WTC11 (cell line): ENCODE measurements around the gene CDH12. TPM values are rescaled to one million over a fixed set of nuclear protein-coding genes. Genes with fewer than 3 reads are reported as not detected.

Experiments used
- ATAC-seq: fragments of 200-7000 bp; cut with Tn5 transposase; 2 replicates; pipeline ENCODE4 v1.10.0; 2021; ENCODE audit warnings: mild to moderate bottlenecking, moderate library complexity
- CTCF ChIA-PET: fragments of 300-600 bp; sonication (Branson Sonifier 250); formaldehyde crosslinking; loops from one replicate; lab custom pipeline; 2021; ENCODE audit warnings: antibody characterized with exemption; lab: Charles Lee
- POLR2A ChIA-PET: fragments of 350-600 bp; sonication (Branson Sonifier 250); formaldehyde crosslinking; loops from one replicate; lab custom pipeline; 2021; ENCODE audit warnings: antibody characterized with exemption; lab: Charles Lee
- DNase-seq: peaks from one replicate; pipeline ENCODE4 v3.0.0; 2021; ENCODE audit warnings: low spot score
- H3K27ac Mint-ChIP-seq: 2 replicates; pipeline ENCODE4 v1.8.0; 2021; ENCODE audit warnings: mixed read lengths
- H3K27me3 Mint-ChIP-seq: 2 replicates; pipeline ENCODE4 v1.8.0; 2021; ENCODE audit warnings: low read depth, mild to moderate bottlenecking, moderate library complexity, mixed read lengths
- H3K36me3 Mint-ChIP-seq: 2 replicates; pipeline ENCODE4 v1.8.0; 2021; ENCODE audit warnings: mixed read lengths
- H3K4me1 Mint-ChIP-seq: 2 replicates; pipeline ENCODE4 v1.8.0; 2022; ENCODE audit warnings: mixed read lengths
- H3K4me3 Mint-ChIP-seq: 2 replicates; pipeline ENCODE4 v1.8.0; 2021; ENCODE audit warnings: mild to moderate bottlenecking, moderate library complexity, mixed read lengths
- H3K9me3 Mint-ChIP-seq: 2 replicates; pipeline ENCODE4 v1.8.0; 2021; ENCODE audit warnings: mixed read lengths
- CBFB ChIP-seq: sonication (generic); formaldehyde crosslinking; IDR thresholded peaks from 2 replicates; pipeline ENCODE4 v1.8.1; 2022; ENCODE audit warnings: mild to moderate bottlenecking, low read depth, missing genetic modification reagents
- EMX1 ChIP-seq: fragments of 250-450 bp; sonication (Bioruptor Pico); IDR thresholded peaks from 2 replicates; pipeline ENCODE4 v1.8.0; 2021; ENCODE audit warnings: mild to moderate bottlenecking
- FOXP1 ChIP-seq: sonication (generic); formaldehyde crosslinking; IDR thresholded peaks from 2 replicates; pipeline ENCODE4 v1.8.0; 2022; ENCODE audit warnings: missing genetic modification reagents, mild to moderate bottlenecking, moderate library complexity, borderline replicate concordance
- KAT7 ChIP-seq: sonication (generic); formaldehyde crosslinking; IDR thresholded peaks from 2 replicates; pipeline ENCODE4 v1.8.1; 2023; ENCODE audit warnings: missing genetic modification reagents, mild to moderate bottlenecking, borderline replicate concordance
- NFATC4 ChIP-seq: fragments of 250-450 bp; sonication (Bioruptor Pico); IDR thresholded peaks from 2 replicates; pipeline ENCODE4 v1.9.0; 2021; ENCODE audit warnings: mild to moderate bottlenecking
- NFE2L1 ChIP-seq: sonication (generic); formaldehyde crosslinking; IDR thresholded peaks from 2 replicates; pipeline ENCODE4 v1.8.1; 2023; ENCODE audit warnings: missing genetic modification reagents
- NR2C2 ChIP-seq: sonication (generic); formaldehyde crosslinking; IDR thresholded peaks from 2 replicates; pipeline ENCODE4 v1.8.0; 2022; ENCODE audit warnings: mild to moderate bottlenecking, missing genetic modification reagents
- NR3C1 ChIP-seq: sonication (generic); formaldehyde crosslinking; conservative IDR thresholded peaks from 2 replicates; pipeline ENCODE4 v1.8.1; 2023; ENCODE audit warnings: low read depth, mild to moderate bottlenecking, missing genetic modification reagents
- RORB ChIP-seq: fragments of 250-450 bp; sonication (Bioruptor Pico); IDR thresholded peaks from 2 replicates; pipeline ENCODE4 v1.9.0; 2021; ENCODE audit warnings: mild to moderate bottlenecking
- SMAD3 ChIP-seq: sonication (generic); formaldehyde crosslinking; IDR thresholded peaks from 2 replicates; pipeline ENCODE4 v1.8.0; 2022; ENCODE audit warnings: missing genetic modification reagents, mild to moderate bottlenecking, borderline replicate concordance
- SMAD4 ChIP-seq: sonication (generic); formaldehyde crosslinking; IDR thresholded peaks from 2 replicates; pipeline ENCODE4 v1.8.0; 2022; ENCODE audit warnings: mild to moderate bottlenecking, missing genetic modification reagents
- SOX15 ChIP-seq: fragments of 250-450 bp; sonication (Bioruptor Pico); IDR thresholded peaks from 2 replicates; pipeline ENCODE4 v1.9.0; 2021; ENCODE audit warnings: mild to moderate bottlenecking
- TEAD1 ChIP-seq: sonication (generic); formaldehyde crosslinking; IDR thresholded peaks from 2 replicates; pipeline ENCODE4 v1.8.0; 2022; ENCODE audit warnings: mild to moderate bottlenecking, missing genetic modification reagents
- ZBTB21 ChIP-seq: sonication (generic); formaldehyde crosslinking; IDR thresholded peaks from 2 replicates; pipeline ENCODE4 v1.8.1; 2023; ENCODE audit warnings: mild to moderate bottlenecking, missing genetic modification reagents, borderline replicate concordance
- ZNF232 ChIP-seq: sonication (generic); formaldehyde crosslinking; IDR thresholded peaks from 2 replicates; pipeline ENCODE4 v1.8.0; 2022; ENCODE audit warnings: mild to moderate bottlenecking, missing genetic modification reagents
- ZNF317 ChIP-seq: sonication (generic); formaldehyde crosslinking; IDR thresholded peaks from 2 replicates; pipeline ENCODE4 v1.8.1; 2023; ENCODE audit warnings: low read depth, mild to moderate bottlenecking, moderate library complexity, missing genetic modification reagents, borderline replicate concordance
- total RNA-seq: library from RNA; stranded (reverse); gene quantifications from 3 replicates; pipeline ENCODE4 v1.2.3, GENCODE V29; 2021
- TF ChIP-seq, protein P1 (sequence below): sonication (generic); formaldehyde crosslinking; IDR thresholded peaks from 2 replicates; pipeline ENCODE4 v1.8.1; 2022; ENCODE audit warnings: low read depth, mild to moderate bottlenecking, moderate library complexity, missing genetic modification reagents, borderline replicate concordance
- TF ChIP-seq, protein P2 (sequence below): fragments of 250-450 bp; sonication (Bioruptor Pico); IDR thresholded peaks from 2 replicates; pipeline ENCODE4 v1.9.0; 2021; ENCODE audit warnings: mild to moderate bottlenecking
- TF ChIP-seq, protein P3 (sequence below): sonication (generic); formaldehyde crosslinking; IDR thresholded peaks from 2 replicates; pipeline ENCODE4 v1.8.0; 2022; ENCODE audit warnings: mild to moderate bottlenecking, missing genetic modification reagents
- TF ChIP-seq, protein P4 (sequence below): sonication (generic); formaldehyde crosslinking; IDR thresholded peaks from 2 replicates; pipeline ENCODE4 v1.8.1; 2023; ENCODE audit warnings: mild to moderate bottlenecking, missing genetic modification reagents, borderline replicate concordance
- TF ChIP-seq, protein P5 (sequence below): sonication (generic); formaldehyde crosslinking; IDR thresholded peaks from 2 replicates; pipeline ENCODE4 v1.8.1; 2022; ENCODE audit warnings: mild to moderate bottlenecking, missing genetic modification reagents, moderate library complexity, borderline replicate concordance
- TF ChIP-seq, protein P6 (sequence below): sonication (generic); formaldehyde crosslinking; IDR thresholded peaks from 2 replicates; pipeline ENCODE4 v1.8.1; 2023; ENCODE audit warnings: mild to moderate bottlenecking, missing genetic modification reagents, moderate library complexity
- TF ChIP-seq, protein P7 (sequence below): sonication (generic); formaldehyde crosslinking; IDR thresholded peaks from 2 replicates; pipeline ENCODE4 v1.8.0; 2023; ENCODE audit warnings: mild to moderate bottlenecking, missing genetic modification reagents

The CDH12 gene
- total RNA-seq, 1 experiment from 2014 or later, result not detected

DNA sequence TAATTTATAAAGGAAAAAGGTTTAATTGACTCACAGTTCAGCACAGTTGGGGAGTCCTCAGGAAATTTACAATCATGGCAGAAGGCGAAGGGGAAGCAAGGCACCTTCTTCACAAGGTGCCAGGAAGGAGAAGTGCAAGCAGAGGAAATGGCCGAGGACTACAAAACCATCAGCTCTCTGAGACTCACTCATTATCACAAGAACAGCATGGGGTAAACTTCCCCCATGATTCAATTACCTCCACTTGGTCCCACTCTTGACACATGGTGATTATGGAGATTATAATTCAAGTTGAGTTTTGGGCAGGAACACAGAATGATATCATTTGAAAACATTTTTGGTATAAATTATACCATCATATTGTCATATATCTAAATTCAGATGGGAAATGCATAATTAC lies 934.7 kb downstream of the CDH12 start (continued):
- TF ChIP-seq, protein P1, sequence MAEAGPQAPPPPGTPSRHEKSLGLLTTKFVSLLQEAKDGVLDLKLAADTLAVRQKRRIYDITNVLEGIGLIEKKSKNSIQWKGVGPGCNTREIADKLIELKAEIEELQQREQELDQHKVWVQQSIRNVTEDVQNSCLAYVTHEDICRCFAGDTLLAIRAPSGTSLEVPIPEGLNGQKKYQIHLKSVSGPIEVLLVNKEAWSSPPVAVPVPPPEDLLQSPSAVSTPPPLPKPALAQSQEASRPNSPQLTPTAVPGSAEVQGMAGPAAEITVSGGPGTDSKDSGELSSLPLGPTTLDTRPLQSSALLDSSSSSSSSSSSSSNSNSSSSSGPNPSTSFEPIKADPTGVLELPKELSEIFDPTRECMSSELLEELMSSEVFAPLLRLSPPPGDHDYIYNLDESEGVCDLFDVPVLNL, result no peak
- TF ChIP-seq FOXP1 (CRISPR knock-in tag) (no peak), KAT7 (CRISPR knock-in tag) (no peak)
- TF ChIP-seq, protein P2, sequence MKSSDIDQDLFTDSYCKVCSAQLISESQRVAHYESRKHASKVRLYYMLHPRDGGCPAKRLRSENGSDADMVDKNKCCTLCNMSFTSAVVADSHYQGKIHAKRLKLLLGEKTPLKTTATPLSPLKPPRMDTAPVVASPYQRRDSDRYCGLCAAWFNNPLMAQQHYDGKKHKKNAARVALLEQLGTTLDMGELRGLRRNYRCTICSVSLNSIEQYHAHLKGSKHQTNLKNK (CRISPR knock-in tag), result no peak

DNA sequence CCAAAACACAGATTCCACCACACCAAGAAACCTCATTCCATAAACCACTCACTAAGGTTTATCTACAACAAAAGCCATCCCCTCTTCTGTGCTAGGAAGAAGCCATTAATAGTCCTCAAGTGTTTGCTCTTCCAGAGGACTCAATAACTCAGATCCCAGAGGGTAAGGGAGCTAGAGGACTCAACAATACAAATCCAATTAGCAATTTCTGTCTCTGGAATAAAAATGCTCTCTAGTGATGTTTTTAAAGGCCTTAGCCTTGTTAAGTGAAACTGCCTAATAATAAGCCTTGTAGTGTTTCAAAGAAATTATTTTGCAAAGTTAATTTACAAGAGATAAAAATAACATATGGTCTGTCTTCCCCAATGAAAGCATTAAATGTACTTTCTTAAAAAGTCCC lies 942.4 kb downstream of the CDH12 start:
- Mint-ChIP-seq H3K4me3 (no peak overlapping the region), H3K27me3 (no peaks in the 10 kb centered on the region), H3K36me3 (no peaks in the 10 kb centered on the region), H3K4me1 (no peaks in the 10 kb centered on the region), H3K27ac (no peak overlapping the region), H3K9me3 (no peaks in the 10 kb centered on the region)
- ChIA-PET CTCF (no interaction called here), POLR2A (no interaction called here)
- DNase-seq (no peak), ATAC-seq (no peak)
- TF ChIP-seq SOX15 (no peak), NR3C1 (no peak), TEAD1 (CRISPR knock-in tag) (no peak), SMAD3 (CRISPR knock-in tag) (no peak), CBFB (CRISPR knock-in tag) (no peak), SMAD4 (CRISPR knock-in tag) (no peak), NR2C2 (CRISPR knock-in tag) (no peak), ZBTB21 (CRISPR knock-in tag) (no peak), NFE2L1 (no peak), ZNF317 (CRISPR knock-in tag) (no peak)
- TF ChIP-seq, protein P3, sequence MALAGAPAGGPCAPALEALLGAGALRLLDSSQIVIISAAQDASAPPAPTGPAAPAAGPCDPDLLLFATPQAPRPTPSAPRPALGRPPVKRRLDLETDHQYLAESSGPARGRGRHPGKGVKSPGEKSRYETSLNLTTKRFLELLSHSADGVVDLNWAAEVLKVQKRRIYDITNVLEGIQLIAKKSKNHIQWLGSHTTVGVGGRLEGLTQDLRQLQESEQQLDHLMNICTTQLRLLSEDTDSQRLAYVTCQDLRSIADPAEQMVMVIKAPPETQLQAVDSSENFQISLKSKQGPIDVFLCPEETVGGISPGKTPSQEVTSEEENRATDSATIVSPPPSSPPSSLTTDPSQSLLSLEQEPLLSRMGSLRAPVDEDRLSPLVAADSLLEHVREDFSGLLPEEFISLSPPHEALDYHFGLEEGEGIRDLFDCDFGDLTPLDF (CRISPR knock-in tag), result no peak
- TF ChIP-seq, protein P4, sequence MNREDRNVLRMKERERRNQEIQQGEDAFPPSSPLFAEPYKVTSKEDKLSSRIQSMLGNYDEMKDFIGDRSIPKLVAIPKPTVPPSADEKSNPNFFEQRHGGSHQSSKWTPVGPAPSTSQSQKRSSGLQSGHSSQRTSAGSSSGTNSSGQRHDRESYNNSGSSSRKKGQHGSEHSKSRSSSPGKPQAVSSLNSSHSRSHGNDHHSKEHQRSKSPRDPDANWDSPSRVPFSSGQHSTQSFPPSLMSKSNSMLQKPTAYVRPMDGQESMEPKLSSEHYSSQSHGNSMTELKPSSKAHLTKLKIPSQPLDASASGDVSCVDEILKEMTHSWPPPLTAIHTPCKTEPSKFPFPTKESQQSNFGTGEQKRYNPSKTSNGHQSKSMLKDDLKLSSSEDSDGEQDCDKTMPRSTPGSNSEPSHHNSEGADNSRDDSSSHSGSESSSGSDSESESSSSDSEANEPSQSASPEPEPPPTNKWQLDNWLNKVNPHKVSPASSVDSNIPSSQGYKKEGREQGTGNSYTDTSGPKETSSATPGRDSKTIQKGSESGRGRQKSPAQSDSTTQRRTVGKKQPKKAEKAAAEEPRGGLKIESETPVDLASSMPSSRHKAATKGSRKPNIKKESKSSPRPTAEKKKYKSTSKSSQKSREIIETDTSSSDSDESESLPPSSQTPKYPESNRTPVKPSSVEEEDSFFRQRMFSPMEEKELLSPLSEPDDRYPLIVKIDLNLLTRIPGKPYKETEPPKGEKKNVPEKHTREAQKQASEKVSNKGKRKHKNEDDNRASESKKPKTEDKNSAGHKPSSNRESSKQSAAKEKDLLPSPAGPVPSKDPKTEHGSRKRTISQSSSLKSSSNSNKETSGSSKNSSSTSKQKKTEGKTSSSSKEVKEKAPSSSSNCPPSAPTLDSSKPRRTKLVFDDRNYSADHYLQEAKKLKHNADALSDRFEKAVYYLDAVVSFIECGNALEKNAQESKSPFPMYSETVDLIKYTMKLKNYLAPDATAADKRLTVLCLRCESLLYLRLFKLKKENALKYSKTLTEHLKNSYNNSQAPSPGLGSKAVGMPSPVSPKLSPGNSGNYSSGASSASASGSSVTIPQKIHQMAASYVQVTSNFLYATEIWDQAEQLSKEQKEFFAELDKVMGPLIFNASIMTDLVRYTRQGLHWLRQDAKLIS (CRISPR knock-in tag), result no peak

DNA sequence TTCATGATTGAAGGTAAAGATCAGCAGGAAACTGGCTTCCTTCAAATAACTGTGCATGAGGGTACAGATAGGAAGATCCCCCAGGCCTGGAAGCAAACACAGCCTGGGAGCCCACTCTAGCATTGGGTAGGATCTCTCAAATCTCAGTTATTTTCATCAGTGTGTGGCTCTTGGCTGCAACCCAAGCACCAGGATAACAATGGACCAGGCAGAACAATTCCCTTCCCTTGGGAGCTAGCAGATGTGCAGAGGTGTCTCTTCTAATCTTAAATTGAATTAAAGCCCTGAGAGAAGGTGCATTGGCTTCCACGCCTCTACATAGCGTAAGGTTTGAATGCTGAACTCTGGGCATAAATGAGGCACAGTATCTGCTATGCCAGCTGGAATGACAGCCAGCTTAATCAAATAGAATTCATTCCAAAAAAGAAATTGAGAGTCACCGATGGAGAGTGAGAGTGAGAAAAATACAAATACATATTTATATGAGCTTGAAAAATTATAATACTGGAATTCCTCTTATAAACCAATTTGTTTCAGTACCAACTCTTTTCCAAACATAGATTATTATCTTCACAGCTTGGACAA lies 957.3 kb downstream of the CDH12 start:
- Mint-ChIP-seq H3K36me3 (no peaks in the 10 kb centered on the region), H3K4me3 (no peak overlapping the region), H3K27ac (no peak overlapping the region), H3K27me3 (no peaks in the 10 kb centered on the region), H3K9me3 (no peaks in the 10 kb centered on the region), H3K4me1 (no peaks in the 10 kb centered on the region)
- DNase-seq (no peak), ATAC-seq (no peak)
- CTCF ChIA-PET, result no interaction called here
- TF ChIP-seq RORB (CRISPR knock-in tag), result no peak
- TF ChIP-seq, protein P5, sequence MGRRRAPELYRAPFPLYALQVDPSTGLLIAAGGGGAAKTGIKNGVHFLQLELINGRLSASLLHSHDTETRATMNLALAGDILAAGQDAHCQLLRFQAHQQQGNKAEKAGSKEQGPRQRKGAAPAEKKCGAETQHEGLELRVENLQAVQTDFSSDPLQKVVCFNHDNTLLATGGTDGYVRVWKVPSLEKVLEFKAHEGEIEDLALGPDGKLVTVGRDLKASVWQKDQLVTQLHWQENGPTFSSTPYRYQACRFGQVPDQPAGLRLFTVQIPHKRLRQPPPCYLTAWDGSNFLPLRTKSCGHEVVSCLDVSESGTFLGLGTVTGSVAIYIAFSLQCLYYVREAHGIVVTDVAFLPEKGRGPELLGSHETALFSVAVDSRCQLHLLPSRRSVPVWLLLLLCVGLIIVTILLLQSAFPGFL (CRISPR knock-in tag), result no peak
- no peak for TF ChIP-seq ZNF232
- no peak for TF ChIP-seq EMX1 (CRISPR knock-in tag)
- TF ChIP-seq, protein P6, sequence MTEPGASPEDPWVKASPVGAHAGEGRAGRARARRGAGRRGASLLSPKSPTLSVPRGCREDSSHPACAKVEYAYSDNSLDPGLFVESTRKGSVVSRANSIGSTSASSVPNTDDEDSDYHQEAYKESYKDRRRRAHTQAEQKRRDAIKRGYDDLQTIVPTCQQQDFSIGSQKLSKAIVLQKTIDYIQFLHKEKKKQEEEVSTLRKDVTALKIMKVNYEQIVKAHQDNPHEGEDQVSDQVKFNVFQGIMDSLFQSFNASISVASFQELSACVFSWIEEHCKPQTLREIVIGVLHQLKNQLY, result no peak
- TF ChIP-seq NFATC4 (CRISPR knock-in tag), result no peak
- TF ChIP-seq SMAD4 (CRISPR knock-in tag), result no peak
- TF ChIP-seq, protein P7, sequence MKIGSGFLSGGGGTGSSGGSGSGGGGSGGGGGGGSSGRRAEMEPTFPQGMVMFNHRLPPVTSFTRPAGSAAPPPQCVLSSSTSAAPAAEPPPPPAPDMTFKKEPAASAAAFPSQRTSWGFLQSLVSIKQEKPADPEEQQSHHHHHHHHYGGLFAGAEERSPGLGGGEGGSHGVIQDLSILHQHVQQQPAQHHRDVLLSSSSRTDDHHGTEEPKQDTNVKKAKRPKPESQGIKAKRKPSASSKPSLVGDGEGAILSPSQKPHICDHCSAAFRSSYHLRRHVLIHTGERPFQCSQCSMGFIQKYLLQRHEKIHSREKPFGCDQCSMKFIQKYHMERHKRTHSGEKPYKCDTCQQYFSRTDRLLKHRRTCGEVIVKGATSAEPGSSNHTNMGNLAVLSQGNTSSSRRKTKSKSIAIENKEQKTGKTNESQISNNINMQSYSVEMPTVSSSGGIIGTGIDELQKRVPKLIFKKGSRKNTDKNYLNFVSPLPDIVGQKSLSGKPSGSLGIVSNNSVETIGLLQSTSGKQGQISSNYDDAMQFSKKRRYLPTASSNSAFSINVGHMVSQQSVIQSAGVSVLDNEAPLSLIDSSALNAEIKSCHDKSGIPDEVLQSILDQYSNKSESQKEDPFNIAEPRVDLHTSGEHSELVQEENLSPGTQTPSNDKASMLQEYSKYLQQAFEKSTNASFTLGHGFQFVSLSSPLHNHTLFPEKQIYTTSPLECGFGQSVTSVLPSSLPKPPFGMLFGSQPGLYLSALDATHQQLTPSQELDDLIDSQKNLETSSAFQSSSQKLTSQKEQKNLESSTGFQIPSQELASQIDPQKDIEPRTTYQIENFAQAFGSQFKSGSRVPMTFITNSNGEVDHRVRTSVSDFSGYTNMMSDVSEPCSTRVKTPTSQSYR (CRISPR knock-in tag), result no peak
- POLR2A ChIA-PET, result no interaction called here
